ENCODE results near the gene C6orf15.

DNA sequence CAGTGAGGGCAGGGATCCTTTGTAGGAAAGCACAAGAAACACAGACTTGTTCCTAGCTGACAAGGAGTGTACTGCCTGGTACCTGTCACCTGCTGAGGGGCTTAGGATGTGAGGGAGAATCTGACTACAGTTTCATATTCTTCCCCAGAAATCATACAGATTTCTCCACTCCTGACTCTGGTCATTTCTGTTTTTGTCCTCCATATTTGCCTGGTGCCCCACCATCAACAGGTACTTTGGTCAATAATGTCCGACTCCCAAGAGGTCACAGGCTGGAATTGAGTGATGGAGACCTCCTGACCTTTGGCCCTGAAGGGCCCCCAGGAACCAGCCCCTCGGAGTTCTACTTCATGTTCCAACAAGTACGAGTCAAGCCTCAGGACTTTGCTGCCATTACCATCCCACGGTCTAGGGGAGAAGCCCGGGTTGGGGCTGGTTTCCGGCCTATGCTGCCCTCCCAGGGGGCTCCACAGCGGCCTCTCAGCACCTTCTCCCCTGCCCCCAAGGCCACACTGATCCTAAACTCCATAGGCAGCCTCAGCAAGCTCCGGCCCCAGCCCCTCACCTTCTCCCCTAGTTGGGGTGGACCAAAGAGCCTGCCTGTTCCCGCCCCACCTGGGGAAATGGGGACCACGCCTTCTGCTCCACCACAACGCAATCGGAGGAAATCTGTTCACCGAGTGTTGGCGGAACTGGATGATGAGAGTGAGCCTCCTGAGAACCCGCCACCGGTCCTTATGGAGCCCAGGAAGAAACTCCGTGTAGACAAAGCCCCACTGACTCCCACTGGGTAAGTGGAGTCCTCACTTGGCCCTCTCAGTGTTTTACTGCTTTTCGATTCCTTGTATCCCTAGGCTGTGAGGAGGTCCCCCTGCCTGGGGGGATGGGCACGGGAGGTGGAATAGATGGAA, 49.1 kb upstream of the C6orf15 start:
- TF ChIP-seq, protein P1, sequence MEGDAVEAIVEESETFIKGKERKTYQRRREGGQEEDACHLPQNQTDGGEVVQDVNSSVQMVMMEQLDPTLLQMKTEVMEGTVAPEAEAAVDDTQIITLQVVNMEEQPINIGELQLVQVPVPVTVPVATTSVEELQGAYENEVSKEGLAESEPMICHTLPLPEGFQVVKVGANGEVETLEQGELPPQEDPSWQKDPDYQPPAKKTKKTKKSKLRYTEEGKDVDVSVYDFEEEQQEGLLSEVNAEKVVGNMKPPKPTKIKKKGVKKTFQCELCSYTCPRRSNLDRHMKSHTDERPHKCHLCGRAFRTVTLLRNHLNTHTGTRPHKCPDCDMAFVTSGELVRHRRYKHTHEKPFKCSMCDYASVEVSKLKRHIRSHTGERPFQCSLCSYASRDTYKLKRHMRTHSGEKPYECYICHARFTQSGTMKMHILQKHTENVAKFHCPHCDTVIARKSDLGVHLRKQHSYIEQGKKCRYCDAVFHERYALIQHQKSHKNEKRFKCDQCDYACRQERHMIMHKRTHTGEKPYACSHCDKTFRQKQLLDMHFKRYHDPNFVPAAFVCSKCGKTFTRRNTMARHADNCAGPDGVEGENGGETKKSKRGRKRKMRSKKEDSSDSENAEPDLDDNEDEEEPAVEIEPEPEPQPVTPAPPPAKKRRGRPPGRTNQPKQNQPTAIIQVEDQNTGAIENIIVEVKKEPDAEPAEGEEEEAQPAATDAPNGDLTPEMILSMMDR (IDR thresholded peaks at IDR 0.05): no peak
- TF ChIP-seq POLR2A (IDR thresholded peaks at IDR 0.05; ENCODE audit: low read depth) (no peak), POLR2AphosphoS5 (IDR thresholded peaks at IDR 0.05) (no peak)
